HepG2 (cell line): ENCODE results near the gene B3GNT9. TPM values are rescaled to one million over a fixed set of nuclear protein-coding genes. Genes with fewer than 3 reads are reported as not detected.
A peak's percentile ranks its signal among the peaks of the same experiment; 100 is the strongest.

ENCODE experiments used
- ATAC-seq: fragments of 200-7000 bp; cut with Tn5 transposase; 3 replicates; pipeline ENCODE4 v1.9.1; 2020; ENCODE audit warnings: mild to moderate bottlenecking, moderate library complexity
- BruUV-seq: library from RNA; stranded (reverse); fragments of 400-500 nt; replicated peaks from 2 replicates; lab custom pipeline; 2021; lab: Mats Ljungman, UMichigan
- CTCF ChIA-PET: fragments of 300-600 bp; formaldehyde crosslinking; extraction: SDS; loops from one replicate; lab custom pipeline; 2021; ENCODE audit warnings: low total read pairs, inconsistent platforms, low intra/inter-chr PET ratio; lab: Yijun Ruan, JAX
- POLR2A ChIA-PET: fragments of 350-600 bp; sonication (Branson Sonifier 250); formaldehyde crosslinking; loops from one replicate; lab custom pipeline; 2020; ENCODE audit warnings: antibody characterized with exemption, inconsistent platforms; lab: Yijun Ruan, JAX
- DNase-seq: peaks from one replicate; pipeline ENCODE4 v3.0.0-alpha.2; 2015; ENCODE audit warnings: low spot score
- FAIRE-seq: peaks from 3 replicates; lab custom pipeline; 2011; peaks lifted over from hg19 to GRCh38; lab: Jason Lieb, UNC
- H2AFZ ChIP-seq: one replicate; pipeline ENCODE4 v1.6.1; 2011; ENCODE audit warnings: low read length, inconsistent platforms
- H3K27ac ChIP-seq: fragments of 300-600 bp; 3 replicates; pipeline ENCODE4 v1.8.0; 2011; ENCODE audit warnings: mixed run types, mild to moderate bottlenecking, mixed read lengths, low read length, inconsistent platforms; ENCODE audit not compliant: insufficient read depth; ENCODE audit errors: extremely low read length
- H3K27me3 ChIP-seq, 2 experiments: fragments of 200-600 bp in 1 of 2; 2 replicates in 1 of 2; 3 replicates in 1 of 2; pipeline versions ENCODE4 v1.6.0 to v1.8.0; 2011; ENCODE audit warnings: low read length in 2 of 2, mild to moderate bottlenecking in 2 of 2, moderate library complexity in 2 of 2, inconsistent platforms in 1 of 2; ENCODE audit not compliant: insufficient read depth in 2 of 2, control insufficient read depth in 1 of 2
- H3K36me3 ChIP-seq, 2 experiments: fragments of 200-600 bp in 1 of 2; replicated peaks in 1 of 2; 2 replicates in 1 of 2; 3 replicates in 1 of 2; pipeline versions ENCODE4 v1.5.1 to v1.8.0; 2011; ENCODE audit warnings: low read length in 2 of 2, inconsistent platforms in 1 of 2; ENCODE audit not compliant: insufficient read depth in 2 of 2, control insufficient read depth in 1 of 2
- H3K4me1 ChIP-seq: 2 replicates; pipeline ENCODE4 v1.5.1; 2012; ENCODE audit warnings: low read length, inconsistent platforms; ENCODE audit not compliant: insufficient read depth
- H3K4me2 ChIP-seq: 2 replicates; pipeline ENCODE4 v1.6.0; 2011; ENCODE audit warnings: low read depth, low read length, inconsistent platforms
- H3K4me3 ChIP-seq, 3 experiments: fragments of 200-600 bp in 1 of 3; sonication (generic), shearing (Covaris generic) in 1 of 3; replicated peaks in 1 of 3; 2 replicates each; pipeline ENCODE4 v1.5.1; 2011 to 2016; ENCODE audit warnings: low read length in 3 of 3, inconsistent platforms in 2 of 3, low read depth in 2 of 3, mild to moderate bottlenecking in 2 of 3, control low read depth in 1 of 3, mixed read lengths in 1 of 3; ENCODE audit not compliant: insufficient read depth in 1 of 3
- H3K79me2 ChIP-seq: one replicate; pipeline ENCODE4 v1.6.1; 2011; ENCODE audit warnings: low read length, inconsistent platforms; ENCODE audit not compliant: insufficient read depth
- H3K9ac ChIP-seq: 2 replicates; pipeline ENCODE4 v1.6.0; 2011; ENCODE audit warnings: mild to moderate bottlenecking, low read depth, low read length, inconsistent platforms; ENCODE audit not compliant: insufficient read depth
- H3K9me3 ChIP-seq: 2 replicates; pipeline ENCODE4 v1.5.1; 2012; ENCODE audit warnings: mild to moderate bottlenecking, low read length
- H4K20me1 ChIP-seq: 2 replicates; pipeline ENCODE4 v1.6.0; 2011; ENCODE audit warnings: inconsistent platforms, mild to moderate bottlenecking, low read length, moderate library complexity; ENCODE audit not compliant: insufficient read depth
- POLR2G ChIP-seq: fragments of 200-400 bp; formaldehyde crosslinking; IDR thresholded peaks from 2 replicates; pipeline ENCODE4 v1.6.1; 2018; ENCODE audit warnings: mild to moderate bottlenecking, low read depth, low read length, moderate library complexity
- SMAD9 ChIP-seq: sonication (generic); formaldehyde crosslinking; IDR thresholded peaks from 2 replicates; pipeline ENCODE4 v1.5.1; 2020; ENCODE audit warnings: mild to moderate bottlenecking, missing genetic modification reagents
- TFDP2 ChIP-seq: sonication (generic); formaldehyde crosslinking; IDR thresholded peaks from 2 replicates; pipeline ENCODE4 v1.4.0; 2020; ENCODE audit warnings: missing genetic modification reagents
- YY1 ChIP-seq: IDR thresholded peaks from 2 replicates; pipeline ENCODE4 v1.6.1; 2011; ENCODE audit warnings: low read length, low read depth, moderate library complexity, mild to moderate bottlenecking; ENCODE audit not compliant: insufficient read depth, insufficient replicate concordance
- WGBS: methylation state at CpG from one replicate; pipeline ENCODE4 v1.1.6; 2017; ENCODE audit warnings: low lambda C conversion rate; 5-methylcytosine and 5-hydroxymethylcytosine counted together
- in situ Hi-C: cut with HindIII; loops from 2 replicates; pipeline ENCODE4 v1.10.0; 2017; ENCODE audit warnings: low pct_unique_long_range_greater_than_20kb; ENCODE audit not compliant: extremely low pct_ligation_motif_present
- intact Hi-C: fragments of 100-400 bp; cut with micrococcal nuclease; formaldehyde crosslinking; loops from one replicate; pipeline ENCODE4 v1.10.0; 2022; ENCODE audit not compliant: unreplicated experiment
- polyA plus RNA-seq, 8 experiments: library from polyadenylated mRNA; depleted of rRNA in 3 of 8; stranded (reverse) in 7 of 8; unstranded in 1 of 8; fragments of >200 nt; fragmentation: Illumina TruSeq in 4 of 8; extraction: Trizol in 4 of 8; gene quantifications; 2 replicates each; pipeline versions ENCODE4 v1.2.1 to v1.2.3, GENCODE V29; 2011 to 2016; ENCODE audit warnings: low read depth in 4 of 8, missing spikeins in 1 of 8, mixed read lengths in 1 of 8; ENCODE audit not compliant: insufficient read depth in 1 of 8
- total RNA-seq, 5 experiments: library from RNA; depleted of rRNA; stranded (reverse); fragments of >200 nt; fragmentation: Illumina TruSeq; extraction: Trizol; gene quantifications; 2 replicates each; pipeline ENCODE4 v1.2.3, GENCODE V29; 2016; ENCODE audit warnings: low read depth in 1 of 5
- TF ChIP-seq, protein P1 (sequence below): sonication (generic); formaldehyde crosslinking; IDR thresholded peaks from 2 replicates; pipeline ENCODE4 v1.4.0; 2020; ENCODE audit warnings: missing genetic modification reagents

B3GNT9 gene
- total and polyA plus RNA-seq, 2 of the 13 experiments (the other 11 are each of a cell fraction or from before 2014, with no cell fraction given), result 1.5 to 3.1 TPM

GRCh38 chr16:67105246-67105645, 45.6 kb downstream of the B3GNT9 start (continued):
- TF ChIP-seq, protein P1, sequence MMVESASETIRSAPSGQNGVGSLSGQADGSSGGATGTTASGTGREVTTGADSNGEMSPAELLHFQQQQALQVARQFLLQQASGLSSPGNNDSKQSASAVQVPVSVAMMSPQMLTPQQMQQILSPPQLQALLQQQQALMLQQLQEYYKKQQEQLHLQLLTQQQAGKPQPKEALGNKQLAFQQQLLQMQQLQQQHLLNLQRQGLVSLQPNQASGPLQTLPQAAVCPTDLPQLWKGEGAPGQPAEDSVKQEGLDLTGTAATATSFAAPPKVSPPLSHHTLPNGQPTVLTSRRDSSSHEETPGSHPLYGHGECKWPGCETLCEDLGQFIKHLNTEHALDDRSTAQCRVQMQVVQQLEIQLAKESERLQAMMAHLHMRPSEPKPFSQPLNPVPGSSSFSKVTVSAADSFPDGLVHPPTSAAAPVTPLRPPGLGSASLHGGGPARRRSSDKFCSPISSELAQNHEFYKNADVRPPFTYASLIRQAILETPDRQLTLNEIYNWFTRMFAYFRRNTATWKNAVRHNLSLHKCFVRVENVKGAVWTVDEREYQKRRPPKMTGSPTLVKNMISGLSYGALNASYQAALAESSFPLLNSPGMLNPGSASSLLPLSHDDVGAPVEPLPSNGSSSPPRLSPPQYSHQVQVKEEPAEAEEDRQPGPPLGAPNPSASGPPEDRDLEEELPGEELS, result no peak

GRCh38 chr16:67104845-67105244, 46.0 kb downstream of the B3GNT9 start:
- WGBS, result 94% methylated on average over 6 of the region's 6 CpGs
- Histone ChIP-seq H4K20me1 (no peaks in the 10 kb centered on the region), H3K9me3 (no peaks in the 10 kb centered on the region), H3K27ac (no peak overlapping the region), H3K36me3 (peaks cover 0 to 5% of the 10 kb centered on the region in 2 experiments; a peak in 3 of 5 replicates), H3K9ac (no peak overlapping the region), H3K4me2 (no peak overlapping the region), H3K4me3 (no peak overlapping the region), H3K4me1 (peaks cover 13% of the 10 kb centered on the region), H3K27me3 (no peaks in the 10 kb centered on the region), H2AFZ (no peak overlapping the region), H3K79me2 (peaks cover under 1% of the 10 kb centered on the region)
- ATAC-seq, result no peak
- no TSS peak for BruUV-seq
- FAIRE-seq, result no peak
- CTCF ChIA-PET, result interaction anchor here (1.2 to 2.4 kb wide), 3 partner anchors 51 to 144 kb away, joined by 3 to 20 read pairs (median 3); partner anchors contain the start of gene CES3
- DNase-seq, result no peak
- POLR2A ChIA-PET, result interaction anchor here (1.1 to 2.4 kb wide), 4 partner anchors 31 to 87 kb away, joined by 3 to 8 read pairs (median 8); partner anchors contain the start of gene B3GNT9
- intact Hi-C loops (no loop called here), in situ Hi-C loops (no loop called here)
- TF ChIP-seq POLR2G (0 out of 2 replicates have a peak, but pooled peaks have one; percentile 14), TFDP2 (no peak), SMAD9 (no peak), YY1 (no peak)
- TF ChIP-seq, protein P1, result no peak
